NCI-H1092 treated with DMSO at 0.1 percent for 48 hours (cell line): ENCODE data around the gene FLVCR1.

Source experiments
- DNase-seq: peaks from one replicate; lab custom pipeline; 2025; lab: John Stamatoyannopoulos, UW

Gene FLVCR1

DNA sequence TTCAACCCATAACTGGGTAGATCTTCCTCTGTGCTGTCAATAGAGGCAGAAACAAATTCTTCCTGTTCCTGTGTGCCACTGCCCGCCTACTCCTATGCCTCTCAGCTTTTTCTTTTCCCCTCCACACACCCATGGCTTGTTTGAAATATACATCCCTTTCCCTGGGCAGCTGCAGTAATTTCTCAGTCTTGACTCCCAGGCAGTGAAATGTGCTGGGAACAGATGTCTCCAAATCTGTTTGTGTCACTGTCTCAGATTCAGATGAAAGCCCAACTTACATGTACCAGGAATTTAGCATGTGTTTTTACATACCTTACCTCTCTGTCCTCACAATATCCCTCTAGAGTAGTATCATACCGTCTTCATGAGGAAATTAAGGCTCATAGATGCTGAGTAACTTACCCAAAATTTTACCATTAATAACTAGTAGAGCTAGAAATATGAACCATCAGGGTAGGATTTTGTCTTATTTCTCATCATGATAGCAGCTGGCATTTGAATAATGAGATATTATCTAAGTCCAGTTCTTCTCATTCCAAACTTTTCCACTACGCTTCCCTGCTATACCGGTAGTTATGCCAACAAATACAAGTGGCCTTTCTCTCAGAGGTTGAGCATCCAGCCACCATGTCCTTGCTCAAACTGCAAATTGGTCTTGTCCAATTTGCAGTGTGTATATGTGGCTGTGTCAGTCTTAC is 87.5 kb downstream of the FLVCR1 start:
- no peak for DNase-seq

DNA sequence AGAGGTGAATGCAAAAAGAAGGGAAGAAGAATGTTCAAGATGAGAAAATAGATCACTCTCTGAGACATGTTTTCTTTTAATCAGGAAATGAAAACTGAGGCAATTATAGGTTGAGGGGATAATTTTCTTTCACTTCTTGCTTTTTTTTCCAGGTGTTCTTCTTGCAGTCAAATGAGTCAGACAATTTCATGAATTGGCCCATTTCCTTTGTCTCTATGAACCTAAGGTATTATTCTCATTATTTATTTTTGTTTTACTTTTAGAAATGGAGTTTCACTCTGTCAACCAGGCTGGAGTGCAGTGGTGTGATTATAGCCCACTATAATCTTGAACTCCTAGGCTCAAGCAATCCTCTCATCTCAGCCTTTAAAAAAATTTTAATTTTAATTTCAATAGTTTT is 88.8 kb downstream of the FLVCR1 start:
- DNase-seq: no peak
